HG03354 (cell line): ENCODE measurements around the gene PPRC1.

Experiments used
- ATAC-seq: cut with Tn5 transposase; IDR thresholded peaks from one replicate; pipeline ENCODE4 v1.9.1; 2021; ENCODE audit warnings: mild to moderate bottlenecking; ENCODE audit not compliant: unreplicated experiment, poor library complexity, severe bottlenecking

Gene PPRC1

GRCh38 chr10:102117391-102118159 lies 15.3 kb upstream of the PPRC1 start:
- ATAC-seq, result no peak

GRCh38 chr10:102118867-102119266 lies 14.0 kb upstream of the PPRC1 start:
- no peak for ATAC-seq

- peak; percentile 1 for ATAC-seq
Observed at GRCh38 chr10:102119417-102120141, 13.3 kb upstream of the PPRC1 start.

DNA sequence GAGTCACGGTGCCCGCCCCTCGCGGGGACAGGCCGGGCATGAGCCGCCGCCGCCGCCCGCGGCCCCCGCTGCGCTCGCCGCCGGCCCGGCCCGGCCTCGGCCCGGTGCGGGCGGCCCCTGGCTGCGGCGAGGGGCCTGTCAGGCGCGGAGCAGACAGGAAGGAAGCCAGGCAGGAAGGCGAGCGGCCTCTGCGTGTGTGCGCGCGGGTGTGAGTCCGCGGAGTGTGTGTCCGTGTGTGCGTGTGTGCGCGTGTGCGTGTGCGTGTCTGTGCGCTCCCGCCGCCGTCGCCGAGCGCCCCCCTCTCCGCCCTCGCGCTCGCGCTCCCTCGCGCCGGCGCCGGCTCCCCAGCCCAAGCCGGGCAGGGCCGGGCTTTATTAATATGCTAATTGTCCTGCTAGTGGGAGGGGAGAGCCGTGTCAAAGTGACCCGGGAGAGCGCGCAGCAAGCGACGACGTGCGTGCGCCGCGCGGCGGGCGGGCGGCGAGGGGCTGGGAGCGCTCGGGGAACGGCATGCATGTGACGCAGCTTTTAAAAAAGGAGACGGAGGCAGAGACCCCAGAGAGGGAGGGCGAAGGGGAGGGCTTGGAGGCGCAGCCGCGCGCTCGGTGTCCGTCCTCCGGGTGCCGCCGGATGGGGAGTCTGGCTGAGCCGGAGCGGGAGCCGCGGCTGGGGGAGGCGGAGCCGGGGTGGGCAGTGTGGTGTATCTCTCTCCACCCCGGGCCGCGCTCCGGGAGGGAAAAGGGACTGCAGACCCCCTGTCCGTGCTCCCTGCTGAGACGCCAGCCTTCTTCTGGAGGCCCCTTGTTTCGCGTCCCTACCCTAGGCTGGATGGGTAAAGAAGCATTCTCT lies 12.5 kb upstream of the PPRC1 start, which contains the start of gene LDB1:
Gene LDB1 (minus strand): TSS at position 227 of the 849 bp plus-strand sequence. CDS start 258 bp downstream, outside the sequence.
- ATAC-seq, result peak; percentile 63

GRCh38 chr10:102120991-102121738 lies 11.7 kb upstream of the PPRC1 start:
- no peak for ATAC-seq

DNA sequence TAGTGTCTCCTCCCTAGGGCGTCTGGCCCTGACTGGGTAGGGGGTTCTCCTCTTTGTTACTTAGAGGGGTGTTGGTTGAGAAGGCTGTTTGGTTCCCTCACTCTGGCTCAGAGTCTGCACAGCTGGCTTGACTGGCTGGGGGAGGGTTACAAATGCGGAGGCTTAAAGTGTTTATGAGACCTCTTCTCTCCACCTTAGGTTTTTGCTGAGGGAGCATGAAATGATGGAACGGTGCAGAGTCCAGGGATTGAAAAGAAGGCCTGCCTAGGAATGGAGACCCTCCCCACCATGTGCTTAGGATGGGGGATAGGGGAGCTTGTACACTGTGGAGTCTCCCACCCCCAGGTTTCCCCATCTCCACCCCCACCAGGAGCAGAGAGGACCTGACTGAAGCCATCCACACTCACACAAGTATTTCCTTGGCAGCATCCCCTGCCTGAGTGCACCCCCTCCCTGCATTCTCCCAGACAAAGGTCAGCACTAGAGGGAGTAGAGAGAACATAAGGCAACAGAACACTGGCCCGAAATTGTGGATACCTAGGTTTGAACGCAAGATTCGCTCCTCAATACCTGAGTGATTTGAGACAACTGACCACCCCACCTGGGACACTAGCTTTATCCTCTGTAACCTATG lies 11.0 kb upstream of the PPRC1 start:
- ATAC-seq, result no peak

DNA sequence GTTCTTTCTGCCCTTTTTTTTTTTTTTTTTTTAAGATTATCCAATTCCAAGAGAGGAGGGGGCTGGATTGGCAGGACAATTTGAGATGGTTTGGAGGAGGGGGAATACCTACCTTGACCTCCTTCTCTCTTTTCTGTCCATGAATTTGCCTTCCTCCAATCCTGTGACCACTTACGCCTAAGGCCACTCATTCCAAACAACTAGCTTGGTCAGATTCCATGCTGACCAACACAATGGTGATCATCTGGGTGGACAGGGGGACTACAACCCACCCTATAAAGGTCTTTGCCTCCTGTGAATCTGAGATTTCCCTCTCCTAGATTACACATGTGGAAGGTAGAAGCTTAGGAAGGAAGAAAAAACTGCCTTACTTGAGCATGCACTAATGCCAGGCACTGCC lies 10.4 kb upstream of the PPRC1 start:
- ATAC-seq, result no peak

DNA sequence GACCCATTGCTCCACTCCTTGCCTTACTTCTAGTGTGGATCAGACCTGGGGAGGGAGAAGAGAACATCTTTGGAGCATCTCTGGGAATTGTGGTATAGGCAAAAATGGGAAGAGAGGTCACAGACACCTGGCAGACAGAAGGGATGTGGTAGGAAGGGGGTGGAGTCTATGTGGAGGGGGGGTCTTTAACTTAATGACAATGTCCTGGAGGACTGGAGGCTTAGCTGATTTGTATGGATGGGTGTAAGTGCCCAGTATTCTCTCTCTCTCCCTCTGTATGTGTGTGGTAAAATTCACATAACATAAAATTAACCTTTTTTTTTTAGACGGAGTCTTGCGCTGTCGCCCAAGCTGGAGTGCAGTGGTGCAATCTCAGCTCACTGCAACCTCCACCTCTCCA lies 9.6 kb upstream of the PPRC1 start:
- no peak for ATAC-seq

- ATAC-seq, result no peak
Observed at GRCh38 chr10:102131286-102132170, 1.3 kb upstream of the PPRC1 start.

DNA sequence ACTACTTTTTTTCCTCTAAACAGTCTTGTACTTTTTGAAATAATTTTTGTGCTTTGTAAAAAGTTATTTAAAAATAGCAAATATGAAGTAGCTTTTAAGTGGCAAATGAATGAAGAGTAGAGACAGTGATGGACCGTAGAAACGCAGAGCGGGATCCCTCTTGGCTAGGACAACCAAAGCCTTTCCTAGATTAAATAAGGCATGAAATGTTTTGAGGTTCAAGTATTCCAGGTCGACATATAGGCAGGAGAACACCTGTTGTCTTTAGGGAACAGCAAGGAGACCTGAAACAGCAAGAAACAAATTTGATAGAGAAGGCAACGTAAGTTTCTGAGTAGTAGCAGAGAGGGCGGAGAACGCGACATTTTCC lies 662 bp upstream of the PPRC1 start:
- no peak for ATAC-seq

- peak; percentile 25 for ATAC-seq
Observed at GRCh38 chr10:102133373-102134195, 744 bp downstream of the PPRC1 start.

DNA sequence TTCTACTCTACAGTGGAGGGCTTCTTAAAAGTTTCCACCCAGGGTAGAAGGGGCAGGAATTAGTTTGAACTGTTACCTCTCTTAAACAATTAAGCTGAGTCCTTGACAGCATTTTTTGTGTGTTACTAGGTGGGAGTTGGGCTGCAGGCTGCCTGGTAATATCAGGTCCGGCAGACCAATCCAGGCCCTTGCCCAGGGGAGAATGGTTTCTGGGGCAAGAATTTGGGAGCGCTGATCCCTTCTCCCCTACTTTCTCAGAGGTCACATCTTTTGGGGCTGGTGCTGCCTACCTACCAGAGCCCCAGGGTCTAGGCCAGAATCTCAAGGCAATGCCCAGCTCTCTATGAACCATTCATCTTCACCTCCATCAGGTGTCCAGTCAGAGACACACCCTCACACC lies 1.6 kb downstream of the PPRC1 start:
- no peak for ATAC-seq

DNA sequence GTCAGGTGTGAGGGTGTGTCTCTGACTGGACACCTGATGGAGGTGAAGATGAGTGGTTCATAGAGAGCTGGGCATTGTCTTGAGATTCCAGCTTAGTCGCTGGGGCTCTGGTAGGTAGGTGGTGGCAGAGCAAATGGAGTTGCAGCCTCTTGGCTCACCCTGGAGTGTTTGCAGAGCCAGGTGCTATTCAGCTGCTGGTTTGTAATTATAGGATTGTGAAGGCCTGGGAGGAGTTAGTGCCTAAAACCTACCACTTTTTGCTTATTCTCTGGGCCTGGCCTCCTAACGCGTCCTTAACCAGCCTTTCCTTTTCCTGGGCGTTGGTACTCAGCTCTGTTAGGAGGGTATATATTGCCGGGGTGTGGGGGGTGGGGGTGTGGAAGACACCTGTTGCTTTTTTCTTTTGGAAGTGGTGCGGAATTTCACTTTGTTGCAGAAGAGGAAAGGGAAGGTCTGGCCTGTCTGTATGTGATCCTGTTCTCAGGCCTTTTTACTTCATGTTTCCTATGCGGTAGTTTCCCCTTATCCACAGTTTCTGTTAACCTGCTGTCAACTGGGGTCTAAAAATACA lies 3.2 kb downstream of the PPRC1 start:
- no peak for ATAC-seq

GRCh38 chr10:102139281-102140110 lies 6.7 kb downstream of the PPRC1 start:
- ATAC-seq, result no peak

DNA sequence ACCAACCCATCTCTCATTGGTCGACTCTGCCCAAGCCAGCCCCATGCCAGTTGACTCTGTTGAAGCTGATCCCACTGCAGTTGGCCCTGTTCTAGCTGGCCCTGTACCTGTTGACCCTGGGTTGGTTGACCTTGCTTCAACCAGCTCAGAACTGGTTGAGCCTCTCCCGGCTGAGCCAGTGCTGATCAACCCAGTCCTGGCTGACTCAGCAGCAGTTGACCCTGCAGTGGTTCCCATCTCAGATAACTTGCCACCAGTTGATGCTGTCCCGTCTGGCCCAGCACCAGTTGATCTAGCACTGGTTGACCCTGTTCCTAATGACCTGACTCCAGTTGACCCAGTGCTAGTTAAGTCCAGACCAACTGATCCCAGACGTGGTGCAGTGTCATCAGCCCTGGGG lies 7.4 kb downstream of the PPRC1 start:
- no peak for ATAC-seq

GRCh38 chr10:102140913-102141540 lies 8.2 kb downstream of the PPRC1 start:
- ATAC-seq, result no peak
